HL-60 (cell line): ENCODE data around the gene CREBBP.

Source experiments
- DNase-seq, 2 experiments: peaks; one replicate each; pipeline ENCODE4 v3.0.0-alpha.2; 2010 to 2020; ENCODE audit warnings: low read depth in 1 of 2, low spot score in 1 of 2
- H3K27ac ChIP-seq: fragments of 250-450 bp; sonication (Bioruptor Pico); replicated peaks from 2 replicates; pipeline ENCODE4 v1.5.1; 2020; ENCODE audit warnings: mild to moderate bottlenecking, moderate library complexity
- H3K27me3 ChIP-seq: fragments of 250-450 bp; sonication (Bioruptor Pico); 2 replicates; pipeline ENCODE4 v1.5.1; 2021; ENCODE audit warnings: mild to moderate bottlenecking, moderate library complexity; ENCODE audit not compliant: insufficient read depth, poor library complexity, severe bottlenecking
- H3K4me3 ChIP-seq: replicated peaks from 2 replicates; pipeline ENCODE4 v1.5.1; 2011; ENCODE audit warnings: mild to moderate bottlenecking, control low read depth, low read length; ENCODE audit not compliant: insufficient read depth
- GABPA ChIP-seq: IDR thresholded peaks from 2 replicates; pipeline ENCODE4 v1.6.1; 2012; ENCODE audit warnings: low read depth
- POLR2AphosphoS5 ChIP-seq: IDR thresholded peaks from 2 replicates; pipeline ENCODE4 v1.6.1; 2012; ENCODE audit warnings: low read depth
- SPI1 ChIP-seq: IDR thresholded peaks from 2 replicates; pipeline ENCODE4 v1.6.1; 2012; ENCODE audit warnings: low read depth, mild to moderate bottlenecking, borderline replicate concordance
- TF ChIP-seq, protein P1 (sequence below): IDR thresholded peaks from one replicate; pipeline ENCODE4 v1.5.1; 2011; ENCODE audit warnings: low read length, control low read depth, inconsistent platforms; ENCODE audit not compliant: insufficient read depth
- TF ChIP-seq, protein P2 (sequence below): IDR thresholded peaks from 2 replicates; pipeline ENCODE4 v1.6.1; 2012; ENCODE audit warnings: low read depth; ENCODE audit not compliant: insufficient replicate concordance

CREBBP gene

DNA sequence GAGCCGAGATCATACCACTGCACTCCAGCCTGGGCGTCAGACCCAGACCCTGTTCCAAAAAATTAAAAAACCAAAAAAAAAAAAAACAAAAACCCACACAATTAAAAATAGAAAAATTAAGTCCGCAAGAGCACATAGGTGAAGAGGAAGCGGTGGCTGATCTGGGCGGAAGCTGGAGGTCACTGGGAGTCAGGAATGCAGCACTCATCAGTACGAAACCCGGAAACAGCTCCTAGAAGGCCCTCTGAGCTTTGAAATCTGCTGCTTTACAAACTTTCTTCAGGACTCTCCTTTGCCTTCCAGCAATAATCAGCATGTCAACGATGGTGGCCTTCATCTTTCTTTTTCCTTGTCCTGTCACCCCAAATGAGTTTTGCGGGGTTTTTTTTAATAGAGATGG, 192.7 kb downstream of the CREBBP start:
- H3K27me3 ChIP-seq = no peaks in the 10 kb centered on the region
- DNase-seq = no peak
- TF ChIP-seq SPI1 (no peak), GABPA (no peak), POLR2AphosphoS5 (no peak)
- TF ChIP-seq, protein P1, sequence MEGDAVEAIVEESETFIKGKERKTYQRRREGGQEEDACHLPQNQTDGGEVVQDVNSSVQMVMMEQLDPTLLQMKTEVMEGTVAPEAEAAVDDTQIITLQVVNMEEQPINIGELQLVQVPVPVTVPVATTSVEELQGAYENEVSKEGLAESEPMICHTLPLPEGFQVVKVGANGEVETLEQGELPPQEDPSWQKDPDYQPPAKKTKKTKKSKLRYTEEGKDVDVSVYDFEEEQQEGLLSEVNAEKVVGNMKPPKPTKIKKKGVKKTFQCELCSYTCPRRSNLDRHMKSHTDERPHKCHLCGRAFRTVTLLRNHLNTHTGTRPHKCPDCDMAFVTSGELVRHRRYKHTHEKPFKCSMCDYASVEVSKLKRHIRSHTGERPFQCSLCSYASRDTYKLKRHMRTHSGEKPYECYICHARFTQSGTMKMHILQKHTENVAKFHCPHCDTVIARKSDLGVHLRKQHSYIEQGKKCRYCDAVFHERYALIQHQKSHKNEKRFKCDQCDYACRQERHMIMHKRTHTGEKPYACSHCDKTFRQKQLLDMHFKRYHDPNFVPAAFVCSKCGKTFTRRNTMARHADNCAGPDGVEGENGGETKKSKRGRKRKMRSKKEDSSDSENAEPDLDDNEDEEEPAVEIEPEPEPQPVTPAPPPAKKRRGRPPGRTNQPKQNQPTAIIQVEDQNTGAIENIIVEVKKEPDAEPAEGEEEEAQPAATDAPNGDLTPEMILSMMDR = no peak
- TF ChIP-seq, protein P2, sequence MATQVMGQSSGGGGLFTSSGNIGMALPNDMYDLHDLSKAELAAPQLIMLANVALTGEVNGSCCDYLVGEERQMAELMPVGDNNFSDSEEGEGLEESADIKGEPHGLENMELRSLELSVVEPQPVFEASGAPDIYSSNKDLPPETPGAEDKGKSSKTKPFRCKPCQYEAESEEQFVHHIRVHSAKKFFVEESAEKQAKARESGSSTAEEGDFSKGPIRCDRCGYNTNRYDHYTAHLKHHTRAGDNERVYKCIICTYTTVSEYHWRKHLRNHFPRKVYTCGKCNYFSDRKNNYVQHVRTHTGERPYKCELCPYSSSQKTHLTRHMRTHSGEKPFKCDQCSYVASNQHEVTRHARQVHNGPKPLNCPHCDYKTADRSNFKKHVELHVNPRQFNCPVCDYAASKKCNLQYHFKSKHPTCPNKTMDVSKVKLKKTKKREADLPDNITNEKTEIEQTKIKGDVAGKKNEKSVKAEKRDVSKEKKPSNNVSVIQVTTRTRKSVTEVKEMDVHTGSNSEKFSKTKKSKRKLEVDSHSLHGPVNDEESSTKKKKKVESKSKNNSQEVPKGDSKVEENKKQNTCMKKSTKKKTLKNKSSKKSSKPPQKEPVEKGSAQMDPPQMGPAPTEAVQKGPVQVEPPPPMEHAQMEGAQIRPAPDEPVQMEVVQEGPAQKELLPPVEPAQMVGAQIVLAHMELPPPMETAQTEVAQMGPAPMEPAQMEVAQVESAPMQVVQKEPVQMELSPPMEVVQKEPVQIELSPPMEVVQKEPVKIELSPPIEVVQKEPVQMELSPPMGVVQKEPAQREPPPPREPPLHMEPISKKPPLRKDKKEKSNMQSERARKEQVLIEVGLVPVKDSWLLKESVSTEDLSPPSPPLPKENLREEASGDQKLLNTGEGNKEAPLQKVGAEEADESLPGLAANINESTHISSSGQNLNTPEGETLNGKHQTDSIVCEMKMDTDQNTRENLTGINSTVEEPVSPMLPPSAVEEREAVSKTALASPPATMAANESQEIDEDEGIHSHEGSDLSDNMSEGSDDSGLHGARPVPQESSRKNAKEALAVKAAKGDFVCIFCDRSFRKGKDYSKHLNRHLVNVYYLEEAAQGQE = no peak

DNA sequence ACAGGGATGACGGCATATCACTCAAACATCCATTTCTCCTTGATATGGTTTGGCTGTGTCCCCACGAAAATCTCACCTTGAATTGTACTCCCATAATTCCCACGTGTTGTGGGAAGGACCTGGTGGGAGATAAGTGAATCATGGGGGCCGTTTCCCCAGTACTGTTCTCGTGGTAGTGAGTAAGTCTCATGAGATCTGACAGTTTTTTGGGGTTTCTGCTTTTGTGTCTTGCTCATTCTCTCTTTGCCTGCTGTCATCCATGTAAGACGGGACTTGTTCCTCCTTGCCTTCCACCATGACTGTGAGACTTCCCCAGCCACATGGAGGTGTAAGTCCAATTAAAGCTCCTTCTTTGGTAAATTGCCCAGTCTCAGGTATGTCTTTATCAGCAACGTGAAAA, 193.5 kb downstream of the CREBBP start:
- TF ChIP-seq, protein P1 = no peak
- TF ChIP-seq, protein P2 = no peak
- DNase-seq = no peak

More for the DNA sequence above, 192.7 kb downstream of the CREBBP start:
- no peak overlapping the region for H3K27ac ChIP-seq
- H3K4me3 ChIP-seq = no peak overlapping the region

DNA sequence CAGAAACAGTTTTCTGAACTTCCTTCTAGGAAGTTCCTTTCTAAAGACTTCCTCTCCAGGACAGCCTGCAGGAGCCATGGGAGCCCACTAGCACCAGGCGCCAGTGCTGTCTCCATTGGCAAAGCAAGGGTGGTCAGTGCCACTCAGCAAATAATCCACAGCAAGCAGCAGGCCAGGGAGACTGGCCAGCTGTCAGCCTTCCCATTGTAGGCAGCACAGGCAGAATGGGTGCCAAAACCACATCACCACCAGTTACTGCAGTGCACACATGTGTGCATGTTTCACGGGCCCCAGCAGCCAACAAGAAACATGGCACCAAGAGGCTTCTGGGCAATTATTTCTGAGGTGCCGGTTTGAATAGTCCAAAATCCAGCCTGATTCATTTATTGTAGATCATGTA, 199.3 kb downstream of the CREBBP start:
- DNase-seq = no peak
- no peak overlapping the region for H3K4me3 ChIP-seq
- H3K27ac ChIP-seq = no peak overlapping the region
- no peaks in the 10 kb centered on the region for H3K27me3 ChIP-seq
- TF ChIP-seq POLR2AphosphoS5 (no peak), GABPA (no peak), SPI1 (no peak)
- TF ChIP-seq, protein P1 = no peak
- TF ChIP-seq, protein P2 = no peak

More for the DNA sequence above, 193.5 kb downstream of the CREBBP start:
- Histone ChIP-seq H3K27me3 (no peaks in the 10 kb centered on the region), H3K27ac (no peak overlapping the region), H3K4me3 (no peak overlapping the region)
